ENCODE data around the gene STS.
A peak's percentile ranks its signal among the peaks of the same experiment; 100 is the strongest.

Gene STS

GRCh38 chrX:7134981-7135380 lies 12.5 kb upstream of the STS start:
- TF ChIP-seq CTCF (IDR thresholded peaks at IDR 0.05; ENCODE audit: low read depth, low read length) (no peak), POLR2A (IDR thresholded peaks at IDR 0.05; ENCODE audit: extremely low read depth, insufficient read length) (no peak), MYC (IDR thresholded peaks at IDR 0.05; ENCODE audit: low read depth, low read length) (no peak), MAX (IDR thresholded peaks at IDR 0.05; ENCODE audit: low read depth, low read length) (no peak)
- DNase-seq (ENCODE audit: low read depth) = no peak
- no peak overlapping the region for H3K4me3 ChIP-seq (ENCODE audit: low read depth, low read length)

- no peak for TF ChIP-seq POLR2A (IDR thresholded peaks at IDR 0.05; ENCODE audit: extremely low read depth, insufficient read length)
- TF ChIP-seq CTCF (IDR thresholded peaks at IDR 0.05; ENCODE audit: low read depth, low read length) = no peak
- TF ChIP-seq MYC (IDR thresholded peaks at IDR 0.05; ENCODE audit: low read depth, low read length) = no peak
- TF ChIP-seq MAX (IDR thresholded peaks at IDR 0.05; ENCODE audit: low read depth, low read length) = peak; percentile 23; the same call in 1 of the 2 replicates
- no peak overlapping the region for H3K4me3 ChIP-seq (ENCODE audit: low read depth, low read length)
- DNase-seq (ENCODE audit: low read depth) = no peak
Measured at GRCh38 chrX:7139202-7140081, 8.1 kb upstream of the STS start.

- H3K4me3 ChIP-seq (ENCODE audit: low read depth, low read length) = no peak overlapping the region
- TF ChIP-seq CTCF (IDR thresholded peaks at IDR 0.05; ENCODE audit: low read depth, low read length) (no peak), MYC (IDR thresholded peaks at IDR 0.05; ENCODE audit: low read depth, low read length) (no peak), MAX (IDR thresholded peaks at IDR 0.05; ENCODE audit: low read depth, low read length) (no peak), POLR2A (IDR thresholded peaks at IDR 0.05; ENCODE audit: extremely low read depth, insufficient read length) (no peak)
- DNase-seq (ENCODE audit: low read depth) = no peak
Measured at GRCh38 chrX:7143076-7143475, 4.4 kb upstream of the STS start.

- H3K4me3 ChIP-seq (ENCODE audit: low read depth, low read length) = no peak overlapping the region
- no peak for TF ChIP-seq MAX (IDR thresholded peaks at IDR 0.05; ENCODE audit: low read depth, low read length)
- no peak for TF ChIP-seq MYC (IDR thresholded peaks at IDR 0.05; ENCODE audit: low read depth, low read length)
- no peak for TF ChIP-seq CTCF (IDR thresholded peaks at IDR 0.05; ENCODE audit: low read depth, low read length)
- no peak for TF ChIP-seq POLR2A (IDR thresholded peaks at IDR 0.05; ENCODE audit: extremely low read depth, insufficient read length)
- DNase-seq (ENCODE audit: low read depth) = peak; percentile 15
Measured at GRCh38 chrX:7143941-7144525, 3.5 kb upstream of the STS start.

GRCh38 chrX:7145454-7145853 lies 2.1 kb upstream of the STS start:
- no peak overlapping the region for H3K4me3 ChIP-seq (ENCODE audit: low read depth, low read length)
- no peak for DNase-seq (ENCODE audit: low read depth)
- no peak for TF ChIP-seq CTCF (IDR thresholded peaks at IDR 0.05; ENCODE audit: low read depth, low read length)
- TF ChIP-seq MYC (IDR thresholded peaks at IDR 0.05; ENCODE audit: low read depth, low read length) = no peak
- no peak for TF ChIP-seq POLR2A (IDR thresholded peaks at IDR 0.05; ENCODE audit: extremely low read depth, insufficient read length)
- TF ChIP-seq MAX (IDR thresholded peaks at IDR 0.05; ENCODE audit: low read depth, low read length) = no peak

Data from NB4 (cell line).